ENCODE measurements around the gene TMEM132D.

TMEM132D gene

GRCh38 chr12:129520739-129521138 lies 383.1 kb downstream of the TMEM132D start:
- Mint-ChIP-seq H3K9me3 (peaks cover 12% of the 10 kb centered on the region), H3K27ac (no peak overlapping the region), H3K4me1 (peaks cover 4% of the 10 kb centered on the region), H3K36me3 (ENCODE audit: low read depth) (no peaks in the 10 kb centered on the region), H3K27me3 (ENCODE audit: low read depth) (no peaks in the 10 kb centered on the region), H3K4me3 (no peak overlapping the region)
- no peak for TF ChIP-seq CTCF (IDR thresholded peaks at IDR 0.05; ENCODE audit: unreplicated experiment in 3 of 3)

GRCh38 chr12:129503802-129504201 lies 400.0 kb downstream of the TMEM132D start:
- no peak overlapping the region for H3K27ac Mint-ChIP-seq
- H3K27me3 Mint-ChIP-seq (ENCODE audit: low read depth): no peaks in the 10 kb centered on the region
- H3K4me3 Mint-ChIP-seq: no peak overlapping the region
- TF ChIP-seq CTCF (IDR thresholded peaks at IDR 0.05; ENCODE audit: unreplicated experiment in 3 of 3): no peak
- H3K9me3 Mint-ChIP-seq: no peaks in the 10 kb centered on the region
- no peaks in the 10 kb centered on the region for H3K4me1 Mint-ChIP-seq
- H3K36me3 Mint-ChIP-seq (ENCODE audit: low read depth): no peaks in the 10 kb centered on the region

GRCh38 chr12:129496226-129496625 lies 407.6 kb downstream of the TMEM132D start:
- Mint-ChIP-seq H3K9me3 (no peaks in the 10 kb centered on the region), H3K27me3 (ENCODE audit: low read depth) (peaks cover 5% of the 10 kb centered on the region), H3K4me3 (no peak overlapping the region), H3K36me3 (ENCODE audit: low read depth) (no peaks in the 10 kb centered on the region), H3K27ac (no peak overlapping the region), H3K4me1 (no peaks in the 10 kb centered on the region)
- TF ChIP-seq CTCF (IDR thresholded peaks at IDR 0.05; ENCODE audit: unreplicated experiment in 3 of 3): no peak

GRCh38 chr12:129494766-129495165 lies 409.1 kb downstream of the TMEM132D start:
- H3K9me3 Mint-ChIP-seq: no peaks in the 10 kb centered on the region
- no peak overlapping the region for H3K27ac Mint-ChIP-seq
- H3K36me3 Mint-ChIP-seq (ENCODE audit: low read depth): no peaks in the 10 kb centered on the region
- no peaks in the 10 kb centered on the region for H3K4me1 Mint-ChIP-seq
- TF ChIP-seq CTCF (IDR thresholded peaks at IDR 0.05; ENCODE audit: unreplicated experiment in 3 of 3): no peak
- peaks cover 5% of the 10 kb centered on the region for H3K27me3 Mint-ChIP-seq (ENCODE audit: low read depth)
- H3K4me3 Mint-ChIP-seq: no peak overlapping the region

- no peak overlapping the region for H3K27ac Mint-ChIP-seq
Observed at GRCh38 chr12:129494260-129494659, 409.6 kb downstream of the TMEM132D start.

More at GRCh38 chr12:129494260-129494659, 409.6 kb downstream of the TMEM132D start:
- Mint-ChIP-seq H3K27me3 (ENCODE audit: low read depth) (peaks cover 5% of the 10 kb centered on the region), H3K9me3 (no peaks in the 10 kb centered on the region), H3K36me3 (ENCODE audit: low read depth) (no peaks in the 10 kb centered on the region), H3K4me3 (no peak overlapping the region), H3K4me1 (no peaks in the 10 kb centered on the region)
- TF ChIP-seq CTCF (IDR thresholded peaks at IDR 0.05; ENCODE audit: unreplicated experiment in 3 of 3): no peak

Data from nephron (organoid).